Glutamatergic neuron (in vitro differentiated cells): Measurements from ENCODE around the gene CNOT4. TPM values are rescaled to one million over a fixed set of nuclear protein-coding genes. Genes with fewer than 3 reads are reported as not detected.

Source experiments
- DNase-seq: peaks from one replicate; pipeline ENCODE4 v3.0.0; 2022
- H3K27ac Mint-ChIP-seq: one replicate; pipeline ENCODE4 v1.8.0; 2020; ENCODE audit warnings: mild to moderate bottlenecking, mixed read lengths, inconsistent platforms; ENCODE audit not compliant: unreplicated experiment
- H3K27me3 Mint-ChIP-seq: one replicate; pipeline ENCODE4 v1.8.0; 2020; ENCODE audit warnings: mild to moderate bottlenecking, moderate library complexity, mixed read lengths, inconsistent platforms; ENCODE audit not compliant: unreplicated experiment
- H3K36me3 Mint-ChIP-seq: one replicate; pipeline ENCODE4 v1.8.0; 2020; ENCODE audit warnings: mild to moderate bottlenecking, mixed read lengths, inconsistent platforms; ENCODE audit not compliant: unreplicated experiment
- H3K4me1 Mint-ChIP-seq: one replicate; pipeline ENCODE4 v1.8.0; 2020; ENCODE audit warnings: mild to moderate bottlenecking, low read depth, mixed read lengths, inconsistent platforms; ENCODE audit not compliant: unreplicated experiment
- H3K4me3 Mint-ChIP-seq: one replicate; pipeline ENCODE4 v1.8.0; 2020; ENCODE audit warnings: mild to moderate bottlenecking, mixed read lengths, inconsistent platforms; ENCODE audit not compliant: unreplicated experiment
- H3K9me3 Mint-ChIP-seq: one replicate; pipeline ENCODE4 v1.8.0; 2020; ENCODE audit warnings: mild to moderate bottlenecking, moderate library complexity, mixed read lengths, inconsistent platforms; ENCODE audit not compliant: unreplicated experiment
- CTCF ChIP-seq: fragments of 200-600 bp; sonication (generic); IDR thresholded peaks from one replicate; pipeline ENCODE4 v1.5.0; 2021; ENCODE audit not compliant: partially characterized antibody, unreplicated experiment
- total RNA-seq: library from RNA; stranded (reverse); fragmentation: NEBNext Ultra II Directional; extraction: Animal tissue kit (Norgen Biotek cat#: 25700); gene quantifications from one replicate; pipeline ENCODE4 v1.2.1, GENCODE V29; 2021; ENCODE audit not compliant: unreplicated experiment

Gene CNOT4
- total RNA-seq, 1 donor from 2014 or later: 25.3 TPM

GRCh38 chr7:135385209-135385608 lies 124.7 kb downstream of the CNOT4 start:
- no peaks in the 10 kb centered on the region for H3K9me3 Mint-ChIP-seq
- H3K27me3 Mint-ChIP-seq: no peaks in the 10 kb centered on the region
- DNase-seq: no peak
- no peaks in the 10 kb centered on the region for H3K36me3 Mint-ChIP-seq
- peaks cover 9% of the 10 kb centered on the region for H3K4me1 Mint-ChIP-seq
- no peak for TF ChIP-seq CTCF
- no peak overlapping the region for H3K4me3 Mint-ChIP-seq
- no peak overlapping the region for H3K27ac Mint-ChIP-seq

- Mint-ChIP-seq H3K36me3 (no peaks in the 10 kb centered on the region), H3K9me3 (no peaks in the 10 kb centered on the region), H3K27ac (no peak overlapping the region), H3K4me1 (peaks cover 14% of the 10 kb centered on the region), H3K4me3 (no peak overlapping the region), H3K27me3 (no peaks in the 10 kb centered on the region)
- no peak for TF ChIP-seq CTCF
- no peak for DNase-seq
These were observed 126.3 kb downstream of the CNOT4 start for GRCh38 chr7:135383525-135384175.

- H3K27ac Mint-ChIP-seq: no peak overlapping the region
- H3K4me3 Mint-ChIP-seq: no peak overlapping the region
- H3K27me3 Mint-ChIP-seq: no peaks in the 10 kb centered on the region
- H3K36me3 Mint-ChIP-seq: no peaks in the 10 kb centered on the region
- H3K4me1 Mint-ChIP-seq: peaks cover 14% of the 10 kb centered on the region
- no peak for DNase-seq
- H3K9me3 Mint-ChIP-seq: no peaks in the 10 kb centered on the region
- TF ChIP-seq CTCF: no peak
These were observed 127.7 kb downstream of the CNOT4 start for GRCh38 chr7:135382173-135382572.

GRCh38 chr7:135381369-135381768 lies 128.5 kb downstream of the CNOT4 start:
- H3K27ac Mint-ChIP-seq: no peak overlapping the region

More at GRCh38 chr7:135381369-135381768, 128.5 kb downstream of the CNOT4 start:
- no peak for TF ChIP-seq CTCF
- H3K4me1 Mint-ChIP-seq: peaks cover 14% of the 10 kb centered on the region
- no peaks in the 10 kb centered on the region for H3K9me3 Mint-ChIP-seq
- H3K27me3 Mint-ChIP-seq: no peaks in the 10 kb centered on the region
- H3K36me3 Mint-ChIP-seq: no peaks in the 10 kb centered on the region
- DNase-seq: no peak
- H3K4me3 Mint-ChIP-seq: no peak overlapping the region
